Large intestine (tissue), 3 donors: ENCODE measurements around the gene SPON2. TPM values are rescaled to one million over a fixed set of nuclear protein-coding genes. Genes with fewer than 3 reads are reported as not detected.

Experiments used
- DNase-seq, 2 donors: peaks; one replicate each; pipeline versions ENCODE4 v3.0.0 to v3.0.0-alpha.2; 2013
- H3K27ac ChIP-seq: one replicate; pipeline ENCODE4 v1.5.1; 2013; ENCODE audit warnings: low read length
- H3K27me3 ChIP-seq: 2 replicates; pipeline ENCODE4 v1.6.1; 2013; ENCODE audit warnings: low read length; ENCODE audit not compliant: control insufficient read depth, insufficient read depth
- H3K36me3 ChIP-seq: 2 replicates; pipeline ENCODE4 v1.6.1; 2013; ENCODE audit warnings: low read length; ENCODE audit not compliant: control insufficient read depth, insufficient read depth
- H3K4me1 ChIP-seq: one replicate; pipeline ENCODE4 v1.6.1; 2013; ENCODE audit warnings: low read length; ENCODE audit not compliant: control insufficient read depth, insufficient read depth
- H3K4me3 ChIP-seq: one replicate; pipeline ENCODE4 v1.5.1; 2013; ENCODE audit warnings: low read length
- H3K9me3 ChIP-seq: one replicate; pipeline ENCODE4 v1.6.1; 2013; ENCODE audit warnings: mild to moderate bottlenecking, low read depth, low read length, moderate library complexity; ENCODE audit not compliant: control insufficient read depth
- WGBS: methylation state at CpG from one replicate; pipeline ENCODE4 v1.1.5; 2013; ENCODE audit warnings: low lambda C conversion rate; ENCODE audit not compliant: insufficient coverage; 5-methylcytosine and 5-hydroxymethylcytosine counted together
- polyA plus RNA-seq: library from polyadenylated mRNA; unstranded; fragments of 120-200 nt; gene quantifications from one replicate; pipeline ENCODE4 v1.2.1, GENCODE V29; 2013

SPON2 gene
- polyA plus RNA-seq, 1 donor = 54.6 TPM

GRCh38 chr4:1202526-1203011 lies 30.2 kb upstream of the SPON2 start:
- Histone ChIP-seq H3K4me3 (no peak overlapping the region), H3K36me3 (no peaks in the 10 kb centered on the region), H3K4me1 (peaks cover 38% of the 10 kb centered on the region), H3K27me3 (no peaks in the 10 kb centered on the region), H3K27ac (peak overlapping the region; percentile 78), H3K9me3 (peaks cover 5% of the 10 kb centered on the region)
- no CpG with 5 or more reads among the region's 19 CpGs for WGBS
- no peak for DNase-seq

DNA sequence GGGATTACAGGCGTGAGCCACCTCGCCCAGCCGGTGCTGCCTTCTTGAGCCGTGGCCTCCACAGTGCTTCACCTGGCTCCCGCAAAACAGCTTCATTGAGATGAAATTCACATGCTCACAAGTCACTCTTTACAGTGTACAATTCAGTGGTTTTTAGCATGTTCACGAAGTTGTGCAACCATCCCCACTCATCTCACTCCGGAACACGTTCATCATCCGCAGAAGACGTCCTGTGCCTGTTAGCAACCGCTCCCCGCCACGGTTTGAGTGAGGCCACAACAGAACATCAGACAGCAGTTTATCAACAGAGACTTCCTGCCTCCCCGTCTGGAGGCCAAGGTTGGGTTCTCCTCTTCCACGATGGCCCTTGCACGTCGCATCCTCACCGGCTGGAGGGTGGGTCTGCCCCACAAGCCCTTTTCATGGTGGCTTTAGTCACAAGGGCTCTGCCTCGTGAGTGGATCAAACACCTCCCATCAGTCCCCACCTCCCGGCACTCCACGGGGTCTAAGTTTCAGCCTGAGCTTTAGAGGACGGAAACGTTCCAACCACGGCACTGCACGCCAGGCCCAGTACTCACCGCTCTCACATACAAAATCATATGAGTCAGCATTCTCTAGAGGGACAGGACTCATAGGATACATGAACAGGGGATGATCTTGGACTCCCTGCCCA lies 29.6 kb upstream of the SPON2 start:
- WGBS = no CpG with 5 or more reads among the region's 26 CpGs
- peaks cover 35% of the 10 kb centered on the region for H3K4me1 ChIP-seq
- H3K36me3 ChIP-seq = no peaks in the 10 kb centered on the region
- H3K9me3 ChIP-seq = peaks cover 5% of the 10 kb centered on the region
- no peaks in the 10 kb centered on the region for H3K27me3 ChIP-seq
- H3K27ac ChIP-seq = peak overlapping the region; percentile 78
- DNase-seq = peak; percentile 54 to 65
- no peak overlapping the region for H3K4me3 ChIP-seq

GRCh38 chr4:1200425-1201035 lies 28.1 kb upstream of the SPON2 start:
- no peak overlapping the region for H3K4me3 ChIP-seq
- WGBS = no CpG with 5 or more reads among the region's 20 CpGs
- DNase-seq = peak; percentile 64 to 65
- peaks cover 5% of the 10 kb centered on the region for H3K9me3 ChIP-seq
- peaks cover 27% of the 10 kb centered on the region for H3K4me1 ChIP-seq
- no peaks in the 10 kb centered on the region for H3K27me3 ChIP-seq
- H3K36me3 ChIP-seq = peaks cover 4% of the 10 kb centered on the region
- peak overlapping the region; percentile 64 for H3K27ac ChIP-seq

- peaks cover 4% of the 10 kb centered on the region for H3K36me3 ChIP-seq
- H3K27me3 ChIP-seq = no peaks in the 10 kb centered on the region
- H3K27ac ChIP-seq = peak overlapping the region; percentile 63
- H3K9me3 ChIP-seq = peaks cover 5% of the 10 kb centered on the region
- DNase-seq = no peak
- no CpG with 5 or more reads among the region's 27 CpGs for WGBS
- H3K4me3 ChIP-seq = no peak overlapping the region
- peaks cover 19% of the 10 kb centered on the region for H3K4me1 ChIP-seq
These were observed 27.4 kb upstream of the SPON2 start for GRCh38 chr4:1199556-1200331.

DNA sequence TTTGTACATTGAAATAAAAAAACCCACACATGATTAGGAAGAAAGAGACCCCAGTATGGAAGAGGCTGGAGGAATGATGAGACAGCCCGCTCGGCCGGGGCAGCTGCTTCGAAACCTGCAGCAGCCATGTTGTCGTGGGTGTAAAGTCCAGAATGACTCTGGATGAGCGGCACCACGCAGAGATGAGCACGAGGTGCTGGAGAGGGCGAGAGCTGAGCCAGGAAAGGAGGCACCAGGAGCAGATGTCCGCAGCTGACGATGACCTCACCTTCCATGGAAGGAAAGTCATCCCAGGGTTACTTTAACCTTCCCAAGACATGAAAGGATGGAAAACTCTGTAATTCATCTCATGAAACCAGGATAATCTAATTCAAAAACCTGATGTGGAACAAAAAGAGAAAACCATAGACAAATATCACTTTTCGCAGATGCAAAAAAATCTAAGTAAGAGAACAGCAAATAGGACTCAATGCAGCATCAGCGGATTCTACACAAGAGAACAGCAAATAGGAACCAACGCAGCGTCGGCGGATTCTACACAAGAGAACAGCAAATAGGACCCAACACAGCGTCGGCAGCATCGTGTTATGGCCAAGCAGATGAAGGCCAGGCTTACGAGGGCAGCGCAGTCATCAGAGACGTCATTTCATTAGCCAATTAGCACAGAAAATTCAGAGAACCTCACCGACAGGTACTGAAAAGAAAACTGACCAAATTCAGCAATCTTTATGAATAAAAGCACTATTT lies 25.9 kb upstream of the SPON2 start:
- Histone ChIP-seq H3K4me1 (peaks cover 11% of the 10 kb centered on the region), H3K9me3 (peaks cover 5% of the 10 kb centered on the region), H3K36me3 (peaks cover 4% of the 10 kb centered on the region), H3K27me3 (no peaks in the 10 kb centered on the region), H3K4me3 (no peak overlapping the region), H3K27ac (no peak overlapping the region)
- no peak for DNase-seq
- WGBS = 88% methylated on average over 3 of the region's 24 CpGs

- H3K27me3 ChIP-seq = no peaks in the 10 kb centered on the region
- no peak overlapping the region for H3K4me3 ChIP-seq
- peaks cover 4% of the 10 kb centered on the region for H3K36me3 ChIP-seq
- WGBS = no CpG with 5 or more reads among the region's 13 CpGs
- no peaks in the 10 kb centered on the region for H3K9me3 ChIP-seq
- no peak for DNase-seq
- no peak overlapping the region for H3K27ac ChIP-seq
- peaks cover 17% of the 10 kb centered on the region for H3K4me1 ChIP-seq
These were observed 24.2 kb upstream of the SPON2 start for GRCh38 chr4:1196421-1197183.

- no peak for DNase-seq
- Histone ChIP-seq H3K27me3 (no peaks in the 10 kb centered on the region), H3K9me3 (no peaks in the 10 kb centered on the region), H3K4me3 (no peak overlapping the region), H3K4me1 (peaks cover 14% of the 10 kb centered on the region), H3K27ac (no peak overlapping the region), H3K36me3 (peaks cover 4% of the 10 kb centered on the region)
- no CpG with 5 or more reads among the region's 16 CpGs for WGBS
These were observed 23.6 kb upstream of the SPON2 start for GRCh38 chr4:1195891-1196401.

DNA sequence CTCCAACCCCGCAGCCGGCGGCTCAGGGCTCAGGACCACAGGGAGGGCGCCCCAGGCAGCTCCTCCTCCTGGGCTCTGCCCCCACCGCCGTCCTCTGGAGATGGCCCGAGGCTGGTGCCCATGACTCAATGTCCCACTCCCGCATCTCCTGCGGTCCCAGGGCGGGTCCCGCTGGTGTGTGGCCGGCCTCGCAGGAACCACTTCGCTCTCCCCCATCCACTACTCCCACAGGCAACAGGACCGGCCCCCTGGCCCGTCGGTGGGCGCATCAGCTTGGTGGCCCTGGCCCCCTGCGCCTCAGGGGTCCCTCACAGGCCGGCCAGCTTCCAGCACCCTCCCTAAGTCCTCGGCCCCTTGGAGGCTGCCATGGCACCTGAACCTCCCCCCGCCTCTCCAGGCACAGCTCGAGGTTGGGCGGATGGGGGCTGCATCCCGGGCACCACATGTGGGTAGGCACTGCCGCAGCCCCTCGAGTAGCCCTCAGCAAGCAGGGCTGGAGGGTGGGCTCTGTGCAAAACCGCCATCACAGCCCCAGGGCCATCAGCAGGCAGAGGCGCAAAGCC lies 22.8 kb upstream of the SPON2 start:
- Histone ChIP-seq H3K27ac (no peak overlapping the region), H3K4me1 (peaks cover 10% of the 10 kb centered on the region), H3K9me3 (no peaks in the 10 kb centered on the region), H3K36me3 (peaks cover 4% of the 10 kb centered on the region), H3K4me3 (no peak overlapping the region), H3K27me3 (no peaks in the 10 kb centered on the region)
- no CpG with 5 or more reads among the region's 29 CpGs for WGBS
- DNase-seq = no peak
